MG63 (cell line): ENCODE results near the gene ACOT11. TPM values are rescaled to one million over a fixed set of nuclear protein-coding genes. Genes with fewer than 3 reads are reported as not detected.

Source experiments
- DNase-seq: peaks from one replicate; pipeline ENCODE4 v3.0.0-alpha.2; 2020
- H3K27me3 ChIP-seq: fragments of 250-450 bp; sonication (Bioruptor Pico); 2 replicates; pipeline ENCODE4 v1.5.1; 2020; ENCODE audit warnings: mild to moderate bottlenecking, moderate library complexity
- H3K36me3 ChIP-seq: fragments of 250-450 bp; sonication (Bioruptor Pico); 2 replicates; pipeline ENCODE4 v1.5.1; 2020; ENCODE audit warnings: mild to moderate bottlenecking, moderate library complexity
- H3K4me3 ChIP-seq: fragments of 250-450 bp; sonication (Bioruptor Pico); 2 replicates; pipeline ENCODE4 v1.5.1; 2020; ENCODE audit warnings: mild to moderate bottlenecking, moderate library complexity
- H3K9me3 ChIP-seq: fragments of 250-450 bp; sonication (Bioruptor Pico); 2 replicates; pipeline ENCODE4 v1.5.1; 2020; ENCODE audit warnings: mild to moderate bottlenecking, moderate library complexity
- total RNA-seq: library from RNA; depleted of rRNA; stranded (reverse); fragments of >200 nt; shearing (Covaris generic); gene quantifications from 2 replicates; pipeline ENCODE4 v1.2.3, GENCODE V29; 2014; ENCODE audit warnings: low replicate concordance

ACOT11 gene
- total RNA-seq, 1 experiment from 2014 or later = 1.4 TPM

DNA sequence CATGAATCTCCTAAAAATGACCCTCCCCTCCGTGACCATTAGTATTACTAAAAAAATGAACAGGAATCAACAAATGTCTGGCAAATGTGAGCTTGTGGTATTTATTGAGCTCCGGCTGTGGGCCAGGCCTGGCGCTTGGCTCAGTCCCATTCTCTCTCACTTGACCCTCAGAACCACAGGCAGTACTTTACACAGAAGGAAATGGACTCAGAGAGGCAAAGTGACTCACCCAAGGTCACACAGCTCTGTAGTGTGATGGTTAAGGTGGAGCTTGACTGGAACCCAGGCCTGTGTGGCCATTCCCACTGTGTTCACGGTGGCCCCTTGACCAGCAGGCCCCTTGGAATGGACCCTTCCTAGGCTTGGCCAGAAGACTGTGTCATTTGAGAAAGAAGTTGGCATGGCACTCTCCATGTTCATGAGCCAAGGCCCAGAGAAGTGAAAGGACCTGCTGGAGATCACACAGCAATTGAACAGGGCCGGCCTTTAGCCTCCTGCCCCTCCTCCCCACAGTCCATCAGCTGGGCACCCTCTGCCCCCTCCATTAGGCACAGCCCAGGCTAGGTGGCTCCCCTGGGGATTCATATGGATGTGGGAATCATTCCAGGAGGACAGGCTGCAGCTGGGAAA, 43.2 kb downstream of the ACOT11 start:
- DNase-seq = peak; percentile 54
- H3K27me3 ChIP-seq = no peaks in the 10 kb centered on the region

GRCh38 chr1:54593571-54594160, 45.6 kb downstream of the ACOT11 start:
- H3K27me3 ChIP-seq = no peaks in the 10 kb centered on the region
- H3K36me3 ChIP-seq = no peaks in the 10 kb centered on the region
- DNase-seq = no peak
- H3K9me3 ChIP-seq = no peaks in the 10 kb centered on the region
- no peak overlapping the region for H3K4me3 ChIP-seq

More for the DNA sequence above, 43.2 kb downstream of the ACOT11 start:
- Histone ChIP-seq H3K36me3 (no peaks in the 10 kb centered on the region), H3K9me3 (no peaks in the 10 kb centered on the region), H3K4me3 (no peak overlapping the region)

GRCh38 chr1:54594463-54594862, 46.4 kb downstream of the ACOT11 start:
- Histone ChIP-seq H3K36me3 (no peaks in the 10 kb centered on the region), H3K9me3 (no peaks in the 10 kb centered on the region), H3K4me3 (no peak overlapping the region), H3K27me3 (no peaks in the 10 kb centered on the region)
- no peak for DNase-seq

DNA sequence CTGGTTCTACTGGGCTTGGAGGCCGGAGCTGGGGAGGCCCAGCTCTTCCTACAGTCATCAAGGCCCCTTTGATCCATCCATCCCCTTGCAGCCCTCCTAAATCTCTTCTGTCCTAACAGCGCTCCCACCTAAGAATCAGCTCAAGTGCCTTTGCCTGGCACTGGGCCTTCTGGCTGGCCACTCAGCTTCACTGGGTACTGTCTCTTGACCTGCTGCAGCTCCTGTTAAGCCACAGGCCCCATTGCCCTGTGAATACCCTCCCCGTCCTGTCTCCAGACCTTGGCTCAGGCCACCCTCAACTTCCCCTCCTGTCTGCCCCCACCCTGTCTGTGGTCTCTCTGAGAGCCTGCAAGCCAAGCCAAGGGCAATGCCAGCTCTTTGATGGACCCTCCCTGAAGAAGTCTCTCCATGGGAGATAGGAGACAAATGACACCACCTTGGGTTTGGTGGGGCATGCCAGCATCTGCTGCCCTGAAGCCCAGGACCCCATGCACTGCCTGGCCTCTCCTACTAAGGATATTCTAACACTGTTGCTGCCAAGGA, 48.0 kb downstream of the ACOT11 start:
- H3K36me3 ChIP-seq = no peaks in the 10 kb centered on the region
- no peak for DNase-seq
- no peak overlapping the region for H3K4me3 ChIP-seq
- H3K27me3 ChIP-seq = no peaks in the 10 kb centered on the region
- H3K9me3 ChIP-seq = no peaks in the 10 kb centered on the region

GRCh38 chr1:54596756-54597155, 48.7 kb downstream of the ACOT11 start:
- H3K4me3 ChIP-seq = no peak overlapping the region
- no peaks in the 10 kb centered on the region for H3K9me3 ChIP-seq
- no peaks in the 10 kb centered on the region for H3K36me3 ChIP-seq
- DNase-seq = no peak
- H3K27me3 ChIP-seq = no peaks in the 10 kb centered on the region

DNA sequence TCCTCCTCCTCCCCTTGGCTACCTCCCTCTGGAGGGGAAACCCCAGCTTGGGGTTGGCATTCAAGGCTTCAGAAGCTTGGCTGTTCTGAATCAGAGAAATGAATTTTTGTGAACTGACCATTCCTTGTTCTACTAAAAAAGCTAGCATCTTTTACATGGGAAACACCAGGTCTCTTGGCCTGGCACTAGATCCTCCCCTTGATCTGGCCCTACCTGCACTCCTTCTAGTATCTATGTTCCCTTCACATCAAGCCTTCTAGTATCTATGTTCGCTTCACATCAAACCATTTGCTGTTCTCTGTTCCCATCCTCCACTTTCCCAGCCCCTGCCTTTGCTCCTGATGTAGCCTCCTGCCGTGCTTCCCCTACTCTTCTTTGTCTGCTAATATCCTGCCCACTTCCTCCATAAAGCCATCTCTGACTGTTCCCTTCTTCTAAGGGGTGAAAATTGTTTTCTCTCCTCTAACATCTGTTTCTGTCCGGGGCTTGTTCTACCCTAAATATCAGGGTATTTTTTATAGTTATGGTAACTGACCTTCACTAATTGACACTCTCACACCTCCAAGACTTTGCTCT, 49.5 kb downstream of the ACOT11 start:
- Histone ChIP-seq H3K4me3 (no peak overlapping the region), H3K27me3 (no peaks in the 10 kb centered on the region), H3K9me3 (no peaks in the 10 kb centered on the region), H3K36me3 (no peaks in the 10 kb centered on the region)
- DNase-seq = no peak

GRCh38 chr1:54599211-54599823, 51.3 kb downstream of the ACOT11 start:
- H3K36me3 ChIP-seq = no peaks in the 10 kb centered on the region
- no peak for DNase-seq
- H3K4me3 ChIP-seq = no peak overlapping the region
- no peaks in the 10 kb centered on the region for H3K27me3 ChIP-seq
- no peaks in the 10 kb centered on the region for H3K9me3 ChIP-seq

- Histone ChIP-seq H3K27me3 (no peaks in the 10 kb centered on the region), H3K9me3 (no peaks in the 10 kb centered on the region), H3K36me3 (no peaks in the 10 kb centered on the region), H3K4me3 (no peak overlapping the region)
- no peak for DNase-seq
These were observed 53.1 kb downstream of the ACOT11 start for GRCh38 chr1:54600947-54601721.

GRCh38 chr1:54601730-54602129, 53.7 kb downstream of the ACOT11 start:
- H3K36me3 ChIP-seq = no peaks in the 10 kb centered on the region
- no peaks in the 10 kb centered on the region for H3K9me3 ChIP-seq
- no peaks in the 10 kb centered on the region for H3K27me3 ChIP-seq
- H3K4me3 ChIP-seq = no peak overlapping the region
- no peak for DNase-seq

GRCh38 chr1:54602554-54602953, 54.5 kb downstream of the ACOT11 start:
- Histone ChIP-seq H3K4me3 (no peak overlapping the region), H3K27me3 (no peaks in the 10 kb centered on the region), H3K36me3 (no peaks in the 10 kb centered on the region), H3K9me3 (no peaks in the 10 kb centered on the region)
- DNase-seq = no peak

GRCh38 chr1:54603241-54603640, 55.2 kb downstream of the ACOT11 start:
- H3K36me3 ChIP-seq = no peaks in the 10 kb centered on the region
- DNase-seq = no peak
- no peak overlapping the region for H3K4me3 ChIP-seq
- H3K9me3 ChIP-seq = no peaks in the 10 kb centered on the region
- H3K27me3 ChIP-seq = no peaks in the 10 kb centered on the region

GRCh38 chr1:54604051-54604450, 56.0 kb downstream of the ACOT11 start:
- no peak for DNase-seq
- Histone ChIP-seq H3K9me3 (no peaks in the 10 kb centered on the region), H3K27me3 (no peaks in the 10 kb centered on the region)

GRCh38 chr1:54604572-54605370, 56.7 kb downstream of the ACOT11 start:
- Histone ChIP-seq H3K27me3 (no peaks in the 10 kb centered on the region), H3K4me3 (no peak overlapping the region), H3K36me3 (no peaks in the 10 kb centered on the region), H3K9me3 (no peaks in the 10 kb centered on the region)
- DNase-seq = no peak

More at GRCh38 chr1:54604051-54604450, 56.0 kb downstream of the ACOT11 start:
- no peaks in the 10 kb centered on the region for H3K36me3 ChIP-seq
- no peak overlapping the region for H3K4me3 ChIP-seq

GRCh38 chr1:54606096-54606989, 58.3 kb downstream of the ACOT11 start:
- no peaks in the 10 kb centered on the region for H3K27me3 ChIP-seq
- DNase-seq = no peak
- H3K9me3 ChIP-seq = no peaks in the 10 kb centered on the region

DNA sequence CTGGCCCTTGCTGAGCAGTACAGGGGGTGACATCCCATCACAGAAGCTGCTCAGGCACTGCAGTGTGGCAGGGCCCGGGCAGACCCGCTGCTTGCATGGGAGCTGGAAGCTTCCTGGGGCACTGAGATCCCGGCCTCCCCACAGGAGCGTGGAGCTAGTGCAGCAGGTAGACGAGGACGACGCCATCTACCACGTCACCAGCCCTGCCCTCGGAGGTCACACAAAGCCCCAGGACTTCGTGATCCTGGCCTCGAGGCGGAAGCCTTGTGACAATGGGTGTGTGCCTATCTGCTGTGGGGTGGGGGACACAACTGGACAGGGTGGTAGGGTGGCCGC, 58.9 kb downstream of the ACOT11 start:
- no peak for DNase-seq
- Histone ChIP-seq H3K36me3 (no peaks in the 10 kb centered on the region), H3K27me3 (no peaks in the 10 kb centered on the region), H3K4me3 (no peak overlapping the region), H3K9me3 (no peaks in the 10 kb centered on the region)

More at GRCh38 chr1:54606096-54606989, 58.3 kb downstream of the ACOT11 start:
- no peak overlapping the region for H3K4me3 ChIP-seq
- no peaks in the 10 kb centered on the region for H3K36me3 ChIP-seq
